GM21515 (cell line): ENCODE data around the gene AKT1S1.

Experiments
- ATAC-seq: cut with Tn5 transposase; IDR thresholded peaks from one replicate; pipeline ENCODE4 v1.9.1; 2021; ENCODE audit not compliant: unreplicated experiment

Gene AKT1S1

DNA sequence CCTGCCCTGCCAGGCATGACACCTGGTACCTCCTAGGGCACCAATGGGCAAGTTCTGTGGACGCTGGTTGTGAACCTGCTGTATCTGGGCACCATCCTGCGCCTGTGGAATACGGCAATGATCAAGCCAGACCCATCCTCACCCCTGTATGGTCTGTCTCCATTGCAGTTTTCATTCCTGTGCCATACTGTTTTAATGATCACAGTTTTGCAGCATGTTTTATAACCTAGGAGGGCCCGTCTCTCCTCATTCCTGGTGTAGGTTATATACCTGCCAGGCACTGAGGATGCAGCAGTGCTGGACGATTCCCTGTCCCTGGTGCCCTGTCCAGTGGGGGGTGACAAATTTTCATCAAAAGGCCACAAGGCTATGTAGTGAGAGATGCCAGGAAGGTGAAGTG lies 5.9 kb upstream of the AKT1S1 start:
- ATAC-seq = no peak

- no peak for ATAC-seq
Measured at GRCh38 chr19:49882643-49883042, 5.5 kb upstream of the AKT1S1 start.

GRCh38 chr19:49881672-49882394 lies 4.7 kb upstream of the AKT1S1 start:
- ATAC-seq = no peak

- no peak for ATAC-seq
Measured at GRCh38 chr19:49881186-49881585, 4.0 kb upstream of the AKT1S1 start.

DNA sequence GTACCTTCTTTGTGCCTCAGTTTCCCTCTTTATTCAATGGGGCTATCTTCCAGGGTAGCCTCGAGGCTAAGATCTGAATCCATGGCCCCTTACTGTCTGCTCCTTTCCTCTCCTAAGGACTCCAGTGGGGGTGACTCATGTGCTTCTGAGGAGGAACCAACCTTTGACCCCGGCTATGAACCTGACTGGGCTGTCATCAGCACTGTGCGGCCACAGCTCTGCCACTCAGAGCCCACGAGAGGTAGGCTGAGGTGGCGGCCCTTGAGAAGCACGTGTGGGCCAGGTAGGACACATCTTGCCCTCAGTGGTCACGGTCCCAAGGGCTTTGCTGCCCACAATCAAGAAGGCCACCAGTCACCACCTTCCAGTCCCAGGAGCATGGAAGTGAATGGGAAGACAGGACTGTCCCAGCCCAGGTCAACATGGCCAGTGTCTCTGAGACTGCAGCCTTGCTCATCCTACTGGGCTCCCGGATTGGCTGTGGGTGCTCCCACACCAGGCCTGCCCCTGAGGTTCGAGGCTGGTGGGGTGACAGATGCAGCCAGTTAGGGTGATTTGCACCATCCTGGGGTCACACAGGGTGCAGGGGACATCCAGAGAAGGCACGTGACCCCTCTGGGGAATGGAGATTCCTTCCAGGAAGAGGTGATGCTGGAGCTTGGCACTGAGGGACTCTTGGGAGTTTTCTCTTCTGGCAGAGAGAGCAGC lies 3.2 kb upstream of the AKT1S1 start:
- ATAC-seq = no peak

DNA sequence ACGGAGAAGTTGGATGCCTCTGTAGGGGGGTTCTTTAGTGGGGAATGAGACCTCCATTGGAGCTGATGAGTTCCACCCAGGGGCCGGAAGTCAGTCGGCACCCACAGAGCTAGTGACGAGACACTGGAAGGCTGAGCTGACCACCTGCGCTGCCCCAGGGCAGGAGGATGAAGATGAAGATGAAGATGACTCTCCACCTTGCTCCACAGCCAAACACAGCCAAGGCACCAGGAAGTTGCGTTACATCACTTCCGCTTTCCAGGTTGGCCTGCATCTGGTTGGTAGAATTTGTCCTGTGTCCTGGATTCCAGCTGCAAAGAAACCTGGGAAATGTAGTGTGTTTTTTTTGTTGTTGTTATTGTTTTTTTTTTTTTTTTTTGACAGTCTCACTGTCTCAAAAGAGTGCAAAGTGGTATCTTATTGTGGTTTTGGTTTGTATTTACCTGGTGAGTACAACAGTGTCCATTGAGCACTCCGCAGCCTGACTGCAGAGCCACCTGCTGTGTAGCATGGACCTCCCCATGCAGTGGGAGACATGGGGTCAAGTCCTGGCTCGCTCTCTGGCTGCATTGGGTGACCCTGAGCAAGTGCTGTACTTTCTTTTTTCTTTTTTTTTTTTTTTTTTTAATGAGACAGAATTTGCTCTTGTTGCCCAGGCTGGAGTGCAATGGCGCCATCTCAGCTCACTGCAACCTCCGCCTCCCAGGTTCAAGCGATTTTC lies 2.2 kb upstream of the AKT1S1 start:
- no peak for ATAC-seq

- ATAC-seq = no peak
Measured at GRCh38 chr19:49878744-49879070, 1.6 kb upstream of the AKT1S1 start.

GRCh38 chr19:49877879-49878743 lies 956 bp upstream of the AKT1S1 start:
- ATAC-seq = peak; percentile 42

DNA sequence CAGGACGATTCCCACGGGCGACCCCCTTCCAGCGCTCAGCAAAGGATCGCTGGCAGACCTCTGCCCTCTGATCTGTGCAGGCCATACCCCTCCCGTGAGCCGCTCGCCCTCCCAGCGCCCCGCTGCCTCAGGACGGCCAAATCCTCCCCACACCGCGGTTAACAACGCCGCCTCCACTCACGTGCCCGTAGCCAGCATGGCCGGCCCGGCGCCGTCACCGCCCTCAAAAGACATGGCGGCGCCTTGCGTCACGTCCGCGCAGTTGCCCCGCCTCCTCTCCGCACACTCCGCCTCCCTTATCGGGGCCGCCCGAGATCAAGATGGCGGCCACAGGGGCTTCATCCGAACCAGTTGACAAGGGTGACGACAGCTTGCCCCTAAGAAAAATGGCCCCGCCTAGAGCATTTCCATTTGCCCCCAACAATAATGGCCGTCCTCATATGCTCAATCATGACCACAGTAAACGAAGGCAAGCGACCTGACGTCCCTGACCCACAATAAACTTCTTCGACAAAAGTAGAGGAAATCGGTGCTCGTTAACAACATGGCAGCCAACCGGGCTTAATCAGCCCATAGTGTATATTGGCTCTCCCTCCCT lies 634 bp downstream of the AKT1S1 start:
- ATAC-seq = peak; percentile 48

GRCh38 chr19:49875857-49876421 lies 1.2 kb downstream of the AKT1S1 start:
- ATAC-seq = no peak

DNA sequence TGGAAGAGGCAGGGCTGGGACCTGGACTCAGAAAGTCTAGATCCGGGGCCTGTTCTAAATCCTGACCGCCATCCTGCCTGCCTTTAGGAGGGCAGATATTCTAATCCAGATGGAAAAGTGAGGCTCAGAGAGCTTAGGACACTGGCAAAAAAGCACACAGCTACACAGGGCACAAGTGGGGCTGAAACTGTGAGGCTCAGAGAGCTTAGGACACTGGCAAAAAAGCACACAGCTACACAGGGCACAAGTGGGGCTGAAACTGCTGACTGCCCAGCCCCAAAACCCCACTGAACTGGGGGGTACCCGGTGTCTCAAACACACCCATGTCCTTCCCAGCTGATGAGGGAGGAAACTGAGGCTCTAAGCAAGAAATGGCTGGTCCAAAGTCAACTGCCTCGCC lies 2.0 kb downstream of the AKT1S1 start:
- ATAC-seq = no peak

DNA sequence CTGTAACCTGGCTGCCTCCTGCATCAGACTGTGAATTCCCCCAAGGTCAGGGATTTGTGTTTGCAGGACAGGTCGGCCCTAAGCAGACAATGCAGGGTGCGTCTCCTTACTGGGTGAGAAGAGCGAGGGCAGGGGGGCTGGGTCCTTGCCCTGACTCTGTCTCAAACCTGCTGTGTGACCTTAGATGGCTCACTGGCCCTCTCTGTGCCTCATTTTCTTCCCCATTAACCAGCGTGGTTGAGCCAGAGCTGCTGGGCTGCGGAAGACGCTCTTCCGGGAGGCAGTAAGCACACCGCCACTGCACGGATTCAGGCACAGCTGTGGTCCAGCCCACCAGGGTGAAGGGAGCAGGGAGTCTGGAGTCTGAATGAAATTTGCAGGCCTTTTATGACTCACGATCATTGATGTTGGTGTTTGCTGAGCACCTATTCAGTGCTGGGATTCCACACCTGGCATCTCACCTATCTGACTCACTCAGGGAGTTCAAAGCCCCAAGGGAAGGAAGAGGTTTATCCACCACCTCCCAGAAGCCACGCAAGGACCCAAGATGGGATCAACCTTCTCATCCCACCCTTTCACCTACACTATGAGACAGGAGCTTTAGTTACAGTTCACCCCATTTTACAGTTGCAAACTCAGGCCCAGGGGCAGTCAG lies 2.5 kb downstream of the AKT1S1 start:
- ATAC-seq = no peak

DNA sequence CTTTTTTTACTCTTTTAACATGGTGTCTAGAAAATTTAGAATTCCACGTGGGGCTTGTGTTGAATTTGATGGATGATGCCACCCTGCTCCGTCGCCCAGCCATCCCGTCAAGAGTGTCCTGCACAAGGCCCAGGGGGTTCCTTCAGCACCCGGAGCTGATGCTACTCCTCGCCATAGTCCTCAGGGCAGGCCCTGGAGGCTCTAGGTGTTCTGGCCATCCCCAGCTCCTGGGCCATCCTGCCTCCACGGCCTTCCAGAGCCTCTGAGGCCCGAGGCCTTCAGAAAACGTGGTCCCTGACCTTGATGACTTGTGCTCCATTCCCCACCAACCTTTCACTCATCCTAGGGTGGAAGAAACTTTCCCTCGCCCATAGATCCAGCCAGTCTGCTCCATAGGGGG lies 3.3 kb downstream of the AKT1S1 start:
- ATAC-seq = no peak

DNA sequence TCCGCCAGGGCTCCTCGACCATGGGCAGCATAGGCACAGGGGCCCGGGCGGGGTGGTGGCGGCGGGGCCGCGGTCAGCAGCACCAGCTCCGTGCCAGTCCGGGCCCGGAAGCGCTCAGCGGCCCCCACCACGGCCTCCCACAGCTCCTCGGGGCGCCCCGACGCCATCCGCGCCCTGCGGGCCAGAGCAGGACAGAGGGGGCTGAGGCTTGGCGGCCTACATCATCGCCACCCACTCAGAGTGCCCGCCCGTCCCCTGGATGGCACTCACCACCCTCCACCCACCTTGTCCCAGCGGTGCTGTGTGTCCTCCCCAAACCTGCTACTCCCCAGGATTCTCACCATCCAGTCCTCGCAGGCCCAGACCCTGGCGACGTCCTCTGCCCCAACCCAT lies 4.0 kb downstream of the AKT1S1 start:
- no peak for ATAC-seq

GRCh38 chr19:49872245-49873128 lies 4.7 kb downstream of the AKT1S1 start:
- ATAC-seq = no peak

DNA sequence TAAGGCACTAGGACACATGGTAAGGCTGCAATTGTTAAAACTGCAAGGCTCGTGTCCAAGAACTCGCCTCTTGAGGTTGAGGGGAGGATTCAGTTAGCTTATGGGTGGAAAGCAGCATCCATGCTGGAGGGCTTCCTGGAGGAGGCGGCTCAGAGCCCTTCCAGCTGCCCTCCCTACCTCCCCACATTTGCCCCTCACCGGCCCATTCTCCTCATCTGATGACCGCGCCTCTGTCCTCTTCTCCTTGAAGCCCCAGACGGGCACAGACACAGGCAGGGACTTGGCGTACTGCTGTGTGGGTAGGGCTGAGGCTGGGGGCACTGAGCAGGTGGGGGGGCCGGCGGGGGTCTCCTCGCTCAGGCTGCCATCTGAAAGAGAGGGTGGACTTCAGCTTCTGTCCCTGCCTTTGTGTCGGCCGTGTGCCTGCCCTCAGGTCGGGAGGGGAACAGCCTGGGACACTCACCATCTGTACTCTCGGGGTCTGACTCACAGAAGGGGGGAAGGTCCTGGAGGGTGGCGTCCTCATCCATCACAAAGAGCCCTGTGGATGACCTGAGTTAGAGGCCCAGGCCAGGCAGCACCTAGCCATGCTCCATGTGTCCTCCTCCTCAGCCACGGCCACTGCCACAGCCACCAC lies 5.7 kb downstream of the AKT1S1 start:
- no peak for ATAC-seq

- no peak for ATAC-seq
Measured at GRCh38 chr19:49870309-49870901, 6.8 kb downstream of the AKT1S1 start.
